A673 (cell line): ENCODE measurements around the gene VMO1.

Experiments
- EZH2 ChIP-seq: fragments of 200-600 bp; sonication (generic); IDR thresholded peaks from 2 replicates; pipeline ENCODE4 v1.6.1; 2017; ENCODE audit warnings: borderline replicate concordance, low read depth, mild to moderate bottlenecking, mixed read lengths, antibody characterized with exemption, low read length; ENCODE audit not compliant: poor library complexity, severe bottlenecking
- TF ChIP-seq, protein P1 (sequence below): fragments of 300-800, 200-600 bp; sonication (generic); conservative IDR thresholded peaks from 2 replicates; pipeline ENCODE4 v1.5.1; 2017; ENCODE audit warnings: low read depth, mild to moderate bottlenecking, antibody characterized with exemption, low read length, moderate library complexity, mixed read lengths

- TF ChIP-seq, protein P1, sequence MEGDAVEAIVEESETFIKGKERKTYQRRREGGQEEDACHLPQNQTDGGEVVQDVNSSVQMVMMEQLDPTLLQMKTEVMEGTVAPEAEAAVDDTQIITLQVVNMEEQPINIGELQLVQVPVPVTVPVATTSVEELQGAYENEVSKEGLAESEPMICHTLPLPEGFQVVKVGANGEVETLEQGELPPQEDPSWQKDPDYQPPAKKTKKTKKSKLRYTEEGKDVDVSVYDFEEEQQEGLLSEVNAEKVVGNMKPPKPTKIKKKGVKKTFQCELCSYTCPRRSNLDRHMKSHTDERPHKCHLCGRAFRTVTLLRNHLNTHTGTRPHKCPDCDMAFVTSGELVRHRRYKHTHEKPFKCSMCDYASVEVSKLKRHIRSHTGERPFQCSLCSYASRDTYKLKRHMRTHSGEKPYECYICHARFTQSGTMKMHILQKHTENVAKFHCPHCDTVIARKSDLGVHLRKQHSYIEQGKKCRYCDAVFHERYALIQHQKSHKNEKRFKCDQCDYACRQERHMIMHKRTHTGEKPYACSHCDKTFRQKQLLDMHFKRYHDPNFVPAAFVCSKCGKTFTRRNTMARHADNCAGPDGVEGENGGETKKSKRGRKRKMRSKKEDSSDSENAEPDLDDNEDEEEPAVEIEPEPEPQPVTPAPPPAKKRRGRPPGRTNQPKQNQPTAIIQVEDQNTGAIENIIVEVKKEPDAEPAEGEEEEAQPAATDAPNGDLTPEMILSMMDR, result no peak
- TF ChIP-seq EZH2, result no peak
Measured at GRCh38 chr17:4759776-4760236, 26.4 kb downstream of the VMO1 start.
